Measurements from ENCODE around the gene MTG1. TPM values are rescaled to one million over a fixed set of nuclear protein-coding genes. Genes with fewer than 3 reads are reported as not detected.

MTG1 gene
- total and polyA plus RNA-seq, 2 donors (not counting 1 experiment from before 2014, with no cell fraction given), result 23.9 to 25.3 TPM

DNA sequence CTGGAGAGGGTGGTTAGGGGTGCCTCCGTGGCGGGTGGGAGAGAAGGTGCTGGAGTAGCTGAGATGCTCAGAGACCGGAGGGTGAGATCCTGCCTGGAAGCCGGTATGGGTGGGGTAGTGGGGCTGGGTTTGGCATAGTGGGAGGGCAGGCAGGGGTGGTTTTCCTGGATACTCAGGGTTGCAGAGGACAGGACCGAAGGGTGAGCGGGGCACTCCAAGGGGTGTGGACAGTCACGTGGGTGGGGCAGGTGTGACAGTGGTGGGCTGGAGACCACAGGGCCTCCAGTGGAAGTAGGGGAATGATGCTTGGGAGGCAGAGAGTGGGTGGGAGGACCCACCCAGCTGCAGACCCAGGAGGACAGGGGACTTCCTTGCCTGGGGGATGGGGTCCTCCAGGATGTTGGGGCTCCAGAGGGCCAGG is 61.7 kb downstream of the MTG1 start:
- no peaks in the 10 kb centered on the region for H3K79me2 ChIP-seq (ENCODE audit: control insufficient read depth, insufficient read depth, low read length)
- no peak overlapping the region for H2AFZ ChIP-seq (ENCODE audit: low read length)
- no peaks in the 10 kb centered on the region for H3K4me1 ChIP-seq (ENCODE audit: control insufficient read depth, extremely low read depth, insufficient read depth, low read length)
- no peak overlapping the region for H3K4me3 ChIP-seq (replicated peaks in 1 of 4; ENCODE audit: control extremely low read depth in 1 of 4, insufficient read depth in 1 of 4, low read depth in 3 of 4, low read length in 4 of 4)
- no peaks in the 10 kb centered on the region for H3K9me3 ChIP-seq (ENCODE audit: control insufficient read depth, insufficient read depth, low read depth, low read length)
- no peak overlapping the region for H3K27ac ChIP-seq (ENCODE audit: insufficient read depth, low read length)
- no peaks in the 10 kb centered on the region for H3K27me3 ChIP-seq (ENCODE audit: control insufficient read depth, insufficient read depth, low read length)
- no peak for TF ChIP-seq EZH2 (IDR thresholded peaks at IDR 0.05; ENCODE audit: low read length, missing control alignments)
- DNase-seq (ENCODE audit: low read depth in 2 of 2), result no peak
- no peak overlapping the region for H3K9ac ChIP-seq (ENCODE audit: insufficient read depth, low read length)
- no peaks in the 10 kb centered on the region for H4K20me1 ChIP-seq (ENCODE audit: control insufficient read depth, extremely low read depth, insufficient read depth, low read length)
- no peaks in the 10 kb centered on the region for H3K36me3 ChIP-seq (ENCODE audit: control insufficient read depth, insufficient read depth, low read length)
- H3K4me2 ChIP-seq (ENCODE audit: extremely low read depth, insufficient read depth, low read length), result no peak overlapping the region

DNA sequence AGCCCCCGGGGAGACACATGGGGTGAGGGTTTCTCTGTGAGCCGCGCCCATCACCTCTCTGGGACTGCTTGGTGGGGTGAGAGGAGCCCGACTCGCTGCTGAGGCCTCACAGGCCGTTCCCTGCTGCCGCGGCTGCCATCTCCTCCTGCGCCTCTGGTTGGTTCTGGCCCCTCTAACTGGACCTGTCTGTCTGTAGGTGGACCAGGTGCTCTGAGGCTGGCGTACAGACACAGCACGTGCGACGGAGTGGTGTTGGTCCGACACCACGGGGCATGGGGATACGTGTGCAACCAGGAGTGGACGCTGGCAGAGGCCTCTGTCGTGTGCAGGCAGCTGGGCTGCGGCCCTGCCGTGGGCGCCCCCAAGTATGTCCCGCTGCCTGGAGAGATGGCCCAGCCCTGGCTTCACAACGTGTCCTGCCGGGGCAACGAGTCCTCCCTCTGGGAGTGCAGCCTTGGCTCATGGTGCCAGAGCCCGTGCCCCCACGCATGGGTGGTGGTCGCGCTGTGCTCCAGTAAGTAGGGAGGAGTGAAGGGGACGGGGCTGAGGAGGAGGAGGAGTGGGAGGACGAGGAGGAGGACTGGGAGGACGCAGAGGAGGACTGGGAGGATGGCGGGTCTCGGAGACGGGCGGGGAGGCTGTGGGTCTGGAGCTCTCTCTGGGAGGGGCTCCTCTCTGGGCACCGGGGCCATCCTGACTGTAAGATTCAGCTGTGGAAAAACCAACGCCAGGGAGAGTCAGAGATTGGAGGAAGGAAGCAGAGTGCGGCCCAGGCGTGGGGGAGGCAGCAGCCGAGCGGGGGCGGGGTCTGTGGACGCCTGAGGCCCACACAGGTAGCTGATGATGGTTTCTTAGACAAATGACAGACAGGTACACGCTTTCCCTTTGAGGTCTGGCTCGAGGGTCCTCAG is 62.3 kb downstream of the MTG1 start:
- no peaks in the 10 kb centered on the region for H3K79me2 ChIP-seq (ENCODE audit: control insufficient read depth, insufficient read depth, low read length)
- H3K36me3 ChIP-seq (ENCODE audit: control insufficient read depth, insufficient read depth, low read length), result no peaks in the 10 kb centered on the region
- H3K4me3 ChIP-seq (replicated peaks in 1 of 4; ENCODE audit: control extremely low read depth in 1 of 4, insufficient read depth in 1 of 4, low read depth in 3 of 4, low read length in 4 of 4), result no peak overlapping the region
- no peak overlapping the region for H3K27ac ChIP-seq (ENCODE audit: insufficient read depth, low read length)
- no peaks in the 10 kb centered on the region for H3K9me3 ChIP-seq (ENCODE audit: control insufficient read depth, insufficient read depth, low read depth, low read length)
- H3K9ac ChIP-seq (ENCODE audit: insufficient read depth, low read length), result no peak overlapping the region
- no peaks in the 10 kb centered on the region for H3K27me3 ChIP-seq (ENCODE audit: control insufficient read depth, insufficient read depth, low read length)
- no peaks in the 10 kb centered on the region for H3K4me1 ChIP-seq (ENCODE audit: control insufficient read depth, extremely low read depth, insufficient read depth, low read length)
- H3K4me2 ChIP-seq (ENCODE audit: extremely low read depth, insufficient read depth, low read length), result no peak overlapping the region
- no peak for DNase-seq (ENCODE audit: low read depth in 2 of 2)
- H2AFZ ChIP-seq (ENCODE audit: low read length), result no peak overlapping the region
- no peak for TF ChIP-seq EZH2 (IDR thresholded peaks at IDR 0.05; ENCODE audit: low read length, missing control alignments)
- TF ChIP-seq CTCF (conservative IDR thresholded peaks at IDR 0.05 in 1 of 2, IDR thresholded peaks at IDR 0.05 in 1 of 2; ENCODE audit: low read depth in 1 of 2, low read length in 2 of 2), result no peak
- H4K20me1 ChIP-seq (ENCODE audit: control insufficient read depth, extremely low read depth, insufficient read depth, low read length), result no peaks in the 10 kb centered on the region

DNA sequence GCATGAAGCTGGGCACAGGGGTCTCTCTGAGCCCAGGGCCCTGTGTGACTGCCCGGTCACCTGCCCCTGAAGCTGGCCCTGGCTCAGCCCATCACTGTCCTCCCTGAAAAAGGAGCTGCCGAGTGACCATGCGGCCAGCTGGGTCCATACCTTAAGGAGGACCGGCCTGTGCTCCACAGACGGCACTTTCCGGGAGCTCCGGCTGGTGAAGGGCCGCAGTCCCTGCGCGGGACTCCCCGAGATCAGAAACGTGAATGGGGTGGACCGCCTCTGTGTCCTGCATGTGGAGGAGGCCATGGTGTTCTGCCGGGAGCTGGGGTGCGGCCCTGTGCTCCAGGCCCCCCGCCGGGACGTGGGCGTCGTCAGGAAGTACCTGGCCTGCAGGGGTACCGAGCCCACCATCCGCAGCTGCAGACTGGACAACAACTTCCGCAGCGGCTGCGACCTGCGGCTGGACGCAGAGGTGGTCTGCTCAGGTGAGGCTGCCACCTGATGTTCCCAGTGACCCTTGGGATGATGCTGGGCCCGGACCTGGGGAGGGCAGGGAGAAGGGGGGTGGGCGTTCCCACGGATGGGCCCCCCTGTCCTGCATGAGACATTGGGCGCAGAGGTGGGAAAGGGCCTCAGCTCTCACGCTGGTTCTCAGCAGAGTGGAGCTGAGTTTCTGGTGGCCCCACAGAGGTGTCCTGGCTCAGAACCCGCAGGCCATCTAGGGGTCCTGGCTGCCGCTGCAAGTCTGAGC is 63.3 kb downstream of the MTG1 start:
- Histone ChIP-seq H3K4me3 (replicated peaks in 1 of 4; ENCODE audit: control extremely low read depth in 1 of 4, insufficient read depth in 1 of 4, low read depth in 3 of 4, low read length in 4 of 4) (no peak overlapping the region), H3K9ac (ENCODE audit: insufficient read depth, low read length) (no peak overlapping the region), H3K9me3 (ENCODE audit: control insufficient read depth, insufficient read depth, low read depth, low read length) (no peaks in the 10 kb centered on the region), H4K20me1 (ENCODE audit: control insufficient read depth, extremely low read depth, insufficient read depth, low read length) (no peaks in the 10 kb centered on the region), H3K27me3 (ENCODE audit: control insufficient read depth, insufficient read depth, low read length) (no peaks in the 10 kb centered on the region), H2AFZ (ENCODE audit: low read length) (no peak overlapping the region), H3K79me2 (ENCODE audit: control insufficient read depth, insufficient read depth, low read length) (no peaks in the 10 kb centered on the region), H3K27ac (ENCODE audit: insufficient read depth, low read length) (no peak overlapping the region), H3K4me2 (ENCODE audit: extremely low read depth, insufficient read depth, low read length) (no peak overlapping the region), H3K4me1 (ENCODE audit: control insufficient read depth, extremely low read depth, insufficient read depth, low read length) (no peaks in the 10 kb centered on the region), H3K36me3 (ENCODE audit: control insufficient read depth, insufficient read depth, low read length) (no peaks in the 10 kb centered on the region)
- TF ChIP-seq EZH2 (IDR thresholded peaks at IDR 0.05; ENCODE audit: low read length, missing control alignments), result no peak
- TF ChIP-seq CTCF (conservative IDR thresholded peaks at IDR 0.05 in 1 of 2, IDR thresholded peaks at IDR 0.05 in 1 of 2; ENCODE audit: low read depth in 1 of 2, low read length in 2 of 2), result no peak
- no peak for DNase-seq (ENCODE audit: low read depth in 2 of 2)

Measured in fibroblast of lung (primary cell).